NCI-H345 (cell line): Measurements from ENCODE around the gene SPDEF.
A peak's percentile ranks its signal among the peaks of the same experiment; 100 is the strongest.

Experiments
- DNase-seq: peaks from one replicate; lab custom pipeline; 2025; lab: John Stamatoyannopoulos, UW

Gene SPDEF

GRCh38 chr6:34562861-34563512 lies 6.9 kb upstream of the SPDEF start:
- DNase-seq, result no peak

- DNase-seq, result no peak
These were observed 6.2 kb upstream of the SPDEF start for GRCh38 chr6:34562350-34562749.

- DNase-seq, result no peak
These were observed 5.0 kb upstream of the SPDEF start for GRCh38 chr6:34561227-34561530.

GRCh38 chr6:34560366-34561226 lies 4.5 kb upstream of the SPDEF start:
- DNase-seq, result peak; percentile 33

- DNase-seq, result peak; percentile 8
These were observed 3.7 kb upstream of the SPDEF start for GRCh38 chr6:34559651-34560365.

- DNase-seq, result no peak
These were observed 2.1 kb upstream of the SPDEF start for GRCh38 chr6:34558172-34558714.

GRCh38 chr6:34557228-34557627 lies 1.1 kb upstream of the SPDEF start:
- DNase-seq, result no peak

- DNase-seq, result no peak
These were observed 364 bp upstream of the SPDEF start for GRCh38 chr6:34556493-34556892.

- DNase-seq, result no peak
These were observed 801 bp downstream of the SPDEF start for GRCh38 chr6:34555328-34555727.

- DNase-seq, result no peak
These were observed 1.2 kb downstream of the SPDEF start for GRCh38 chr6:34555007-34555322.

GRCh38 chr6:34554291-34555006 lies 1.7 kb downstream of the SPDEF start:
- no peak for DNase-seq

GRCh38 chr6:34553750-34554149 lies 2.4 kb downstream of the SPDEF start:
- DNase-seq, result no peak

GRCh38 chr6:34553146-34553545 lies 3.0 kb downstream of the SPDEF start:
- DNase-seq, result no peak

GRCh38 chr6:34552620-34553019 lies 3.5 kb downstream of the SPDEF start:
- no peak for DNase-seq

- DNase-seq, result no peak
These were observed 4.4 kb downstream of the SPDEF start for GRCh38 chr6:34551720-34552119.

- no peak for DNase-seq
These were observed 6.3 kb downstream of the SPDEF start for GRCh38 chr6:34549804-34550202.

- DNase-seq, result no peak
These were observed 6.9 kb downstream of the SPDEF start for GRCh38 chr6:34549026-34549803.

GRCh38 chr6:34547701-34548644 lies 8.2 kb downstream of the SPDEF start:
- no peak for DNase-seq

GRCh38 chr6:34546551-34547321 lies 9.4 kb downstream of the SPDEF start:
- peak; percentile 83 for DNase-seq
